Measurements from ENCODE around the gene ZNF292.
"Not testable (repeated sequence)": the region's sequence is repeated elsewhere in the genome, so short reads cannot be mapped to it uniquely, and the experiment has no call there.

Gene ZNF292

DNA sequence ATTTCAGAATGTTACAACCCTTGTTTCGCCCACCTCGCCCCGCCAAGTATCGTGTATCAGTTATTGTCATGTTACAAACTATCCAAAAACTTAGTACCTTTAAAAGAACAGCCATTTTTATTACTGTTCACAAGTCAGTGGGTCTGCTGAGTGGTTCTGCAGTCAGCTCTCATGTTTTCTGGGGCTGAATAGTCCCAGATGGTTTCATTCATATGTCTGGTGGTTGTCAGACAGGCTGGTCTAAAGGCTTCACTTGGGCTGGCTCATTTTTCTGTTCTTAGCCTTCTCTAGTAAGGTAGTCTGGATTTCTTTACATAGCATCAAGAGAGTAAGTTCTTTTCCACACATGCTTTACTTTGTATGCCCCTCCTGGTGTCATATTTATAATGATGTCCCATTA, 8.6 kb downstream of the ZNF292 start:
- DNase-seq, result no peak

DNA sequence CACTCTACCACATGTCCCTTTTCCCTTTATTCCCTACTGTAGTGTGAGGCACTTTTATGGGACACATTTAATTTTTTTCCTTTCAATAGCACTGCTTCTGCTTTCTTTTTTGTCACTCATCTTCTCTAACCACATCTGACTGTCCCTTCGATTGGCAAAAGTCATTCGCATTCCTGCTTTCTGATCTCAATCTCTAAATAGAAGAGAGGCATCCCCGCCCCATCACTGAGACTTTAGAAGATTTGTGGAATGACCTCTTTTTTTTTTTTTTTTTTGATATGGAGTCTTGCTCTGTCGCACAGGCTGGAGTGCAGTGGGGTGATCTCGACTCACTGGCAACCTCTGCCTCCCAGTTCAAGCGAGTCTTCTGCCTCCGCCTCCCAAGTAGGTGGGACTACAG, 9.1 kb downstream of the ZNF292 start:
- no peak for DNase-seq

DNA sequence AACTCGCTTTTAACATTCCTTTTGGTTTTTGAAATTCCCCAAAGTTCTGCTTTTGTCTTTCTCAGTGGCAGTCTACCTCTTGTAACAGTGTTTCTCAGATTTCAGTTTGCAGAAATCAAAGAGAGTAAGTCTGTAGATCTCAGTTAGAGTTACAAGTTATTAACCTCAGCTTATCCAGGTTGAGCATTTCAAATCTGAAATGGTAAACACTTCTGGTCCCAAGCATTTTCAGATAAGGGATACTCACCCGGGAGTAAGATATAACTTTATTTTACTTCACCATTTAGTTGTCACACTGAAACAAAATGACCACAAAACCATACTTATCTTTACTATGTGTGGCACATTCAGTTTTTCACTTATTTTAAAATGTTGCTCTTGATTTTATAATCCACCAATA, 9.8 kb downstream of the ZNF292 start:
- no peak for DNase-seq

DNA sequence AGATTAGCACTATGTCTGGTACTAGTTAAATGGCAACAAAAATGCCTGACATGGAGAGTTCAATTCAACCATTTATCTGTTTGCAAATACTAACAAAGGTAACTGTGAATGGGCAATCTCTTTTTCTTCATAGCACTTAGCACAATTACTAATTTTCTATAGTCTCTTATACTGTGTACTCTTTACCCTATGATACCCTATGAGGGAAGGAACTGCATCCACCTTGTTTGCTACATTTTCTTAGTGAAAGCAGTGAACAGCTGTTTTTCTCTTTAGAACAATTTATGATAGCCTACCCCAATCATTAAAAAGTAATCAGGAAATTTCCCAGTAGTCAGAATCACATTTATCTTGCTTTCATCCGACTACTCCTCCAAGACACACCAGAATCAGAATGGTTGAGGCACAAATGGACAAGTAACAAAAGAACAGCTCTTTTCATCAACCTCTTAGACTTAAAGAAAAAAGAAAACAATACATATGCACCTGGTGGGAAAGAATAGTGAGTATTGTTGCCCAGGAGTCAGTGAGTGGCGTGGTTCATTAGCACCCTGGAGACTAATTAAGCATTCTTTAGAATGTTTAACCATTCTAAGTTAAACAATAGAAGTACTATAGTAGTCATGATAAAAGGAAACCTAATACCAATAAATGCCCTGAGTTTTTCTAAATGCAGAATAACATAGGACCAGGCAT, 16.7 kb downstream of the ZNF292 start:
- no peak for DNase-seq

DNA sequence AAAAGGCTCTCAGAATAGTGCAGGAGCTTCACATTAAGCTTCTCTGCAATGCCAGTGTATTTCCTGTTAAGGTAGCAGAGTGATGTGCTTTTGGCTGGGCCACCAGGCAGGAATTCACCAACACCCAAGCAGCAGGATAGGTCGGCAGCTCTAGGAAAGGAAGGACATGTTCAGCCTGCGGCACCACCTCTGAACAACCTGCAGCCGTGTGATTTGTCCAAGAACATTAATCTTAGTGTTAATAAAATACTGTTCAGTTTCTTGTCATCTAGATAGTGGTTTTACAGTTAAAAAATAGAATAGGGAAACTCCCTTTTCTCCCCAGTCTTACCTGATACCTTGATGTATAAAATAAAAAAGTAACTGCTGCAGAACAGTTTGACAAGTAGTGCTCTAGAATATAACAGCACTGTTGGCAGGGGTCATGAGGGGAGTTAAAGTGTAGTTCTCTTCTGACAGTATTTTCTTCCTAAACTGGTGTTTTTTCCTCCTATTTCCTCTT, 18.8 kb downstream of the ZNF292 start:
- no peak for DNase-seq

DNA sequence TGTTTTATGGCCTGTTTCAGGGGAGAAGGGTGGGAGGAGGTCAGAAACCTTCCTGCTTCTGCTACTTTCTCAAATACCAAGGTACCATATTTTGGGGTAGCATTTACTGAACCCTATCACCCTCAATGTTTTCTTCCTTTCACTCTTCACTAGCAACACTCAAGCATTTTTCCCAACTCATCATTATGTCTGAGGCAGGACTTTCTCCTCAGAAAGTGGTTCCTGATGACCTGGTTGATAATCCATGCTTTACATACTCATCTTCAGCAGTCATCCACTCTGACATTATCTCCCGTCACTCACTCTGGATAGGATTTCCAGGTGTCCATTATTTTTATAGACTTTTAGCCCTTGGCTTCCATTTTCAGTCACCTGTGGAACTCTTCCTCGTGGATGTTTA, 21.1 kb downstream of the ZNF292 start:
- DNase-seq, result no peak

DNA sequence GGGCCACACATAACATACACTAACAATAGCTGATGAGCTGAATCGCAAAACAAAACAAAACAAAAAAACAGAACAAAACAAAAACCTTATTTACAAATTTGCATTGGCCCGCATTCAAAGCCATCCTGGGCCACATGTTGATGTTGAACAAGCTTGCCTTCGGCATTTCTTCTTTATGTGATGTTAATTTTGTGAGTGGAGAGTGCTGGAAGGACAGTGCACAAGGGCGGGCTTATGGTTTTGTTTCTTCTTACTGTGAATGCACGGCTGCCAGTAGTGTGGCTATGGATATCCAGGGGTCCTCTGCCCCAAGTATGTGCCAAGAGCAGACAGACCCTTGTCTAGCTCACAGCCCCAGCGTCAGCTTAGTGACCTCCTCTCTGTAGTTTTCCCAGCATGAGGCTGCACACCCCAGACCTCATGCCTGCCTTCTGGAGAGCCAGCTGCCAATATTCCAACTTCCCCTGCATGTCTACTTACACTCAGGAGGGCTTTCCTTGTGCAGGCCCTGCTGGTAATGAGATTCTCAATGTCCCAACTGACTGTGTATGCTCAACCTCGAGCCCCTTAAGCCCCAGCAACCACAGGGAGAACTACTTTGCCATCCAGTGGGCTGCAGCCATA, 24.9 kb downstream of the ZNF292 start:
- no peak for DNase-seq

DNA sequence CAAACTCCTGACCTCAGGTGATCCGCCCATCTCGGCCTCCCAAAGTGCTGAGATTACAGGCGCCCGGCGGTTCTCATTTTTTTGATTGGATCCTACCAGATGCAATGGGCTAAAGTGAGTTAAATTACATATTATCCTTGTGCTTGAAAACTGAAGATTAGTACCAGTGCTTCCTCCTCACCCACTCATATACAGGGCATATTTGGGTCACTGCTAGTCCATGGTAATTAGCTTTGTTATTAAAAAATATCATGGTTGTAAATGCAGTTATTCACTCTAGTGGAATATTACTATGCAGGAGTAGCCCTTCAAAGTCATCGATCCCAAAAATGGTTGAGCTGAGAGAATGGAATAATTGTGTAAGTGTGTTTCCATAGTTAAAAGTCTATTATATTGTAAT, 26.5 kb downstream of the ZNF292 start:
- DNase-seq, result no peak

DNA sequence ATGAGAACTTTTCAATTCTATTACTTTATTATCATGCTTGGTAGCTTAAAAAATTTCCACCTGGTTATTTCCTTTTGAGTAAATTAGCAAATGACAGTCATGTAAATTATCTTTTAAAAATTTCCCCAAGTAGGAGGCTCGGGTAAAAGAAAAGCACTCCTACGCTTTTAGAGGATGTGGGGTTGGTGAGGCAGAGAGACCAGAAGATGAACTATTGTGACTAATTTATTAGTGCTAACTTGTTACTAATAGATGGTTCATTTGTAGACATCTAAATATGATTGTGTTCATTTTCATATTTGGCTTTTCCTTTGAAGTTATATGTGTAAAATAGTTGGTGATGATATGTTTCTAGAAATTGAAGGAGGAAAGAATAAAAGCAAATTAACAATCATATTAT, 27.0 kb downstream of the ZNF292 start:
- DNase-seq, result no peak

DNA sequence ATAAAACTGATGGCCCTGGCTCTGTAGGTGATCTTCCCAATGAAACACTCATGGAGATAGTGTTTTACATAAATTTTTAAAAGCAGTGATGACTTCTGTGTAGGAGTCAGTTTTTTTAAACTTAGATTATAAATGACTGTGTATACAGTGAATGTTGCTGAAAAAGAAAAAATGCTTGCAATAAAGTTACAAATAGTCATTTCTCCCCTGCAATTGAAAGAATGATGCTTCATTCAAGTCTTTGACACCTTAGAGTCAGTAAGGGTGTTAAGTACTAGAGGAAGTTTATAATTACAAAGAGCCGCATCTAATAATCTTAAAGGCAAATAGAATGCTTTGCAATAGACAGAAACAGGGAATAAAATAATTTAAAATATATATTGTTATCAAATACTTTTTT, 27.6 kb downstream of the ZNF292 start:
- DNase-seq, result no peak

DNA sequence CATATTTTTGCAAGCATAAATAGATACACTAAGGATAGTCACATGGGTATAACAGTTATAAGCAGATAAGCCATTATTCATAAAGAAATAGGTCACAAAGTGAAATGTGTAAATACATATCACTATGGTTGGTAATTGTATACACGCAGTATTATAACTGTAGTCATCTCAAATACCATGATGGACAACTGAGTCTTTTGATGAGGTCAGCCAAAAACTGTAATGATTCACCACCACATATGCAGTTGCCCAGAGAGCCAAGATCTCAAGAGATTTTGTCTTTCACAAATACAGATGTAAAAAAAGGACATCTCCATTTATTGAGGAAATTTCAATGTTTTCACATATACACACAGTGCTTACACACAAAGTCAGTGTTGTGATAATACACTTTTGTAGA, 28.3 kb downstream of the ZNF292 start:
- DNase-seq, result no peak

DNA sequence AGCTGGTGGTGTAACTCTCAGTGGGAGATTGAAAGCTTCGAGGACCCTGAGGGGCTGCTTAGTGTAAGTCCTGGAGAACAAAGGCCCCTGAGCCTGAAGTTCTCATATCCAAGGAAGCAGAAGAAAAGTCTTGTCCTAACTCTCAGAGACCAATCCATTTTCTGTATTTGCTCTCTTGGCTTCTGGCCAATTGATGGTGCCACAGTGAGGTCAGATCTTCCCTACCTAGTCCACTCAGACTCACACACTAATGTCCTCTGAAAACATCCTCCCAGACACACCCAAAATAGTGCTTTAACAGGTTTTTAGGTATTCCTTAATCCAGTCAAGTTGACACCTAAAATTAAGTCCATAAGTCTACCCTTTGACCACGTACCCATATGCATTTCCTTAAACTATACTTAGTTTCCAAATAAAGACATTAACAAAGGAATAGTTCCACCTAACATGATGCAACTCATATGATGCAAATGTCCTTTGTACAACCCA, 29.4 kb downstream of the ZNF292 start:
- no peak for DNase-seq

DNA sequence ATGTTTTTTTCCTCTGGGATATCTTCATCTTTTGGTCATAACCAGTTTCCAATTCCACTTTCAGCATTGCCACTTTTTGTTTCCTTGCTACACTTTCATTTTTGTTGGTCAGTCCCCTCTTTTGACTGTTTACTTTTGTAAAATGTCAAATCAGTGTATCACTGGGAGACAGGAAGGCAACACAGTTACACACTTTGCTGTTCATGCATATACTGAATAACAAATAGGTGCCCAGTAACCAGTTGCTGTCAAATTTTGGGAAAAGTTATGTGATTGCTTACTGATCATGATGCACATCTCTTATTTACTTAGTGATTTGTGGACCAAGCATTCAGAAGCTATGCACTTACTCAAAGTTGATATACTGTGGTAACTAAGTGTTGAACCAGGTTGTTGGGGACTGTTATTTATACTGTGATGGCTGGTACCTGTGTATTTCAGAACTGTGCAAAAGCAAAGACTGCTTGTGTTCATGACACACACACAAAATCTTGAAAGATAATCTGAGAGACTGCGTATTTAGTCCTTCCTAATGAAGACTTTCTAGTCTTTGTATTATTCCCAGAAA, 41.0 kb downstream of the ZNF292 start:
- DNase-seq, result no peak

DNA sequence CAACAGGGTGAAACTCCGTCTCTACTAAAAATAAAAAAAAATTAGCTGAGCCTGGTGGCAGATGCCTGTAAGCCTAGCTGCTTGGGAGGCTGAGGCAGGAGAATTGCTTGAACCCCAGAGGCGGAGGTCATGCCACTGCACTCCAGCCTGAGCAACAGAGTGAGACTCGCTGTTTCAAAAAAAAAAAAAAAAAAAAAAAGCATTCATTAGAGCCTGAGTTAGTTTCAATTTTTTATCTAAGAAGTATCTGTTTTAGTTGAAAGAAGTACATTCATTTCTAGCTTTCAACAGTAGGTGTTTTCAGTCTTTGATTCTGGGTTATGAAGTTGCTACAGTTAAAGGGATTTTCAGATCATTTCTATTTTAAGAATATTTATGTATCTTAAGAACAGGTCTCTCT, 42.2 kb downstream of the ZNF292 start:
- DNase-seq, result no peak

DNA sequence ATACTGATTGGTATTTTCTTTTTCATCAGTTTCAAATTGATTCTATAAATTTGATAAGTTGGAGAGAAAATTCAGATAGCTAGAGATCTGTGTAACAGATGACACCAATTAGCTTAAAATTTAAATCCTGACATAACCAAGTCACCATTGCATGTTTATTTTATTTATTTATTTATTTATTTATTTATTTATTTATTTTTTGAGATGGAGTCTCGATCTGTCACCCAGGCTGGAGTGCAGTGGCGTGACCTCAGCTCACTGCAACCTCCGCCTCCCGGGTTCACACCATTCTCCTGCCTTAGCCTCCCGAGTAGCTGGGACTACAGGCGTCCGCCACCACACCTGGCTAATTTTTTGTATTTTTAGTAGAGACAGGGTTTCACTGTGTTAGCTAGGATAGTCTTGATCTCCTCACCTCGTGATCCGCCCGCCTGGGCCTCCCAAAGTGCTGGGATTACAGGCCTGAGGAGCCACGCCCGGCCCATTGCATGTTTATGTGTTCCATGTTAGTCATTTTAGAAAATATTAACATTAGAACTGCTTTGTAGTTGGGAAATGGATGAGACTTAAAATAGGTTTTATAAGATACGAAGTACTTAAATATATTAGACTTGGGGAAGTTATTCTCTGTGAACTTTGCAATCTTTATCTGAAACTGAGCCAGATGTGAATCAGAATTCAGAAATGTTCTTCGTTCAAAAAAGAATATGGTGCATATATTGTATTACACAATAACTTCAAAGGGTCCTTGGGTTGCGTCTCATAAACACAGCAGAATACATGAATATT, 42.9 kb downstream of the ZNF292 start:
- DNase-seq, result not testable (repeated sequence)

DNA sequence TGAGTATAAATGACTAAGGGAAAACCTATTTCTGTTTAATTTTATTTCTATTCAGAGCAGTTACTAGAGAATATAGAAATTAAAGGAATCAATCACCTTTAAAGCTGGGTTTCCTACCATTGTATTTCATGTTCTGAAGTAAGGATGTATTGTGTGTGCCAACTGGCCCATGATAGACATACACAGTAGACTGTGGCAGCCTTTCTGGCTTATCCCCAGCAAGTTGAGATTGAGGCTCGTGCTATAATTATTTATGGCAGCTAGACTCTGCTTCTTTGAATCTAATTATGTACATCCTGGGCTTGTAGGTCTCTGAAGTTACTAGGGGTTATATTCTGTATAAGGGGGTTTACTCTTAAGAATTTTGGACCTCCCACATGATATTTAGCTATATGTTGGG, 44.4 kb downstream of the ZNF292 start:
- DNase-seq, result no peak

DNA sequence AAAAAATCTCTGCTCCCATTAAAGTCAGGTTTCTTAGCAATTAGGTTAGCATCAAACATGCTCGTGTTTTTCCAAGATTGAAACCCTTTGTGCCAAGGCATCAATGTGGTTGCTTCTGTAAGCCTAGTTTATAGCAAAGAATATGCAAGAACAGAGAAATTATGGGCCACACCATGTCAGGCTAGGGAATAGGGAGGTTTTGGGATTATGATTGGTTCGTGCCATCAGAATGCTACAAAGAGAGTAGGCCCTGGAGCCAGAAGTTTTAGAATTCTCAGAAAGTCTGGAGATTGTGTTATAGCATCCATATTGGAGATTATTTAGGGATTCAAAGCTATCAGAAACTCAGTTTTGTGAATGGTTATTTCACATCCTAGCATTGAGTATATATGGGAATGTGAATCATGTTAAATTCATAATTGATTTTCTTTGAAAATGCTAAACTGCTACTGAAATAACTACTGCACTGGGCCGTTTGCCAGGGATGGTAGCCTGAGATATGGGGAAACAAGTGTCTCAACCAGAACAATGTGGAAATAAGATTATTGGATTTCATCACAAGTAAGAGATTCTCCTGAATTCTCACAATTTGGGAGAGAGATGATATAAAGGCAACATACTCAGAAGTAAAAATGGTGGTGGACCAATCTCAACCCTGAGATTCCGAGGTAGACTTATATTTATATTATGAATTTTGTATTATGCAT, 45.3 kb downstream of the ZNF292 start:
- DNase-seq, result no peak

DNA sequence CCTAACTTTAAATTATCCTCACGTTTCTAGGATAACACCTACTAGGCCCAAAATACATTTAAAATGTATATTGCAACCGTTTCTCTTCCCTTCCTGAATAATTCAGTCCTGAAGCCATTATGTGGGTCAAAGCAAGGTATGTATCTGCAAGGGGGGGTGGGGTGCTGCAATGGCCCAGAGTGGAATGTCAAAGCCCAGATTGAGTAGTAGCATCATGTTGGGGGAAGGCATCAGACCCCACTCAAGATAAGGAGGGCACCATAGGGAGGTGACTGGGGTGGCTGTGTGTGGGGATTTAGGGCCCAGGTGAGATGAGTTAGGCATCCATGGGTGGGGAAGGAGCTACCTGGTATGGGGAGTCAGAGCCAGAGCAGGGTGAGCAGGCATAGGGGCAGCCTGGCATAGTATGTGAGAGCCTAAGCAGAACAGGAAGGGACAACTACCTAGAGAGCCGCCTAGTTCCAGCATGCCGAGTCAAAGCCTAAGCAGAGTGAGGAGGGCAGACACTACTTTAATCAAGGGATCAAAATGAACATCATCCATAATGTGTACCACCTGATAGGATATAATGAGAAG, 48.2 kb downstream of the ZNF292 start:
- DNase-seq, result no peak

DNA sequence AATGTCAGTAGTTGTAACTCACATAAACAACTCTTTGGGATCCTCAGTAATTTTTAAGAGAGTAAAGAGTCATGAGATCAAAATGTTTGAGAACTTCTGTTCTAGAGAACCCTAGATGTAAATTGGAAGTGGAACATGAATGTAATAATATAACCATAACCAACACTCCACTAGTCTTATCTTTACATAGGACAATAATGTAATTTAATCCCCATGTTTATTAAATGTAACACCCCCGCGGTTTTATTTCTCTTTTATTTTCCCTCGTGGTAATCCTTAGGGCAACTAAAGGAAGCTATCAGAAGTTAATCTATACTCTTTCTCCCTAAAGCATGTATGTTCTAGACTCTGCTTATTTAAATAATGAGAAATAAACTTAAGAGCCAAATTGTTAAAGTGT, 54.4 kb downstream of the ZNF292 start:
- no peak for DNase-seq

DNA sequence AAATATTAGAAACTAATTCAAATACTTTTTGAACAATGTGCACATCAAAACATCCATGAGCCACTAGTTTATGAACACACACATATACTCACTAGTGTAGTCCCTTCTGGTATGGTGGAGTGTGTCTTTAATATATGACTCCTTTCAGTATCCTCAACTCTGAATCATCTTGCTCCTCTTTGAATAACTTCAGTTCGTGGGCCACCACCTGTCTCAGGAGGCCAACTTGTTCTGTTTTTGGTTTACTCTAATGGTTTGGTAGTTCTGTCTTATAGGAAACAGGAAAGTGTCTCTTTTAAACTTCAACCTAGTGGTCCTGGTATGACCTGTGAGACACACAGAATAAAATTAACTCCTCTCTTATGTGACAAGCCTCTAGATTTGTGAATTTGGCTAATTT, 55.6 kb downstream of the ZNF292 start:
- DNase-seq, result no peak

DNA sequence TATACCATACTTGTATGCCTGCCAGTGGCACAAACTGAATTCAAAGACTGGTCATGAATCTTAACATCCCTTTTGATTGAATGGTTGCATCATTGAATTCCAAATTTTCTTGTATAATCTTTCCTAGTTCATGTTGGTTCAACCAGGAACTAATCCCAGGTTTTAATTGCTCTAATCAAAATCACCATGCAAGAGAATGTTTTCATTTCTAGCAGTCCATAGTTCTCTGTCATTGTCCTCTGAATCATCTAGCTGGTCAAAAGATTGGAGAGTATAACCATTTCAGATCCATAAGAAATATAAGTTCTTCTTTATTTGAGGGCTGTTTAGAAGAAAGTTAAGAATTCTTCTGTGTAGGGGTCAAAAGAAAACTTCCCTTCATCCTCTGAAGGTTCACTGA, 57.2 kb downstream of the ZNF292 start:
- DNase-seq, result no peak

DNA sequence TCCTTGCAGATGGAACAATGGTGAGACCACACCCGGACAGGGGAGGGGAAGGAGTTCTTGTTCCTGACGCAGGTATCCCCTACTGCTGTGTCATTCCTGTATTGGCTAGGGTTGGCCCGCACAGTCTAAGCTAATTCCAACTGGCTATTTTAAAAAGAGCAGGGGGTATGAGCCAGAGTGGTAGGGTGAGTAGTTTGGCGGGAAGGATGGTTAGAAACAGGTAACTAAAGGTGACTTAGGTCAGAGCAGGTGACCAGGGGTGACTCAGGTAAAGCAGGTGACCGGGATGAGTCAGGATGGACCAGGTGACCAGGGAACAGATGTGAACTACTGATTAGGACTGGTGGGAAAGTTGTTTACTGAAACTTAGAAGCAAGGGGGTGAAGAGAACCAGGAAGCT, 58.0 kb downstream of the ZNF292 start:
- no peak for DNase-seq

DNA sequence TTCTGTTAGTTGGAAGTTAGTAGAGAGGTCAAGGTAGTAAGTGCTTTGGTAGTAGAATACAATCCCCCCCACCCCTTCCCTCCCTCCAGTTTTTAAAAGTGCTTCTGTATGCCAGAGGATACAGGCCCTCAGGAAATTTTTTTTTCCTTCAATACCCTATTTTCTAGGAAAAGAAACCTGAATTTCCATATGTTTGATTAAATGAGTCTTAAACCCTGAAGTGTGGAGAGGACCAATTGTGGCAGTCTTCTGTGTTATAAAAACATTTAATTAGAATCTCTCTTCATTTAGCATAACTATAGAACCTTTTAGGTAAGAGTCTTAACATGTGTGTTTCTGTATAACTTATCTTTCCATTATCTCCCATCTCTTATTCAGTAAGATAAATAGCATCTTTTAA, 59.5 kb downstream of the ZNF292 start:
- no peak for DNase-seq
